HG03108 (cell line): ENCODE measurements around the gene EXOSC6.
"Not testable (repeated sequence)": the region's sequence is repeated elsewhere in the genome, so short reads cannot be mapped to it uniquely, and the experiment has no call there.

Experiments used
- ATAC-seq: cut with Tn5 transposase; IDR thresholded peaks from one replicate; pipeline ENCODE4 v1.9.1; 2021; ENCODE audit warnings: moderate library complexity; ENCODE audit not compliant: unreplicated experiment

Gene EXOSC6

GRCh38 chr16:70251629-70252354 lies at the start of gene EXOSC6:
Gene EXOSC6, minus strand, starts transcription at chr16:70251940. Its CDS starts 40 bp downstream, at chr16:70251900.
- peak; percentile 88 for ATAC-seq

DNA sequence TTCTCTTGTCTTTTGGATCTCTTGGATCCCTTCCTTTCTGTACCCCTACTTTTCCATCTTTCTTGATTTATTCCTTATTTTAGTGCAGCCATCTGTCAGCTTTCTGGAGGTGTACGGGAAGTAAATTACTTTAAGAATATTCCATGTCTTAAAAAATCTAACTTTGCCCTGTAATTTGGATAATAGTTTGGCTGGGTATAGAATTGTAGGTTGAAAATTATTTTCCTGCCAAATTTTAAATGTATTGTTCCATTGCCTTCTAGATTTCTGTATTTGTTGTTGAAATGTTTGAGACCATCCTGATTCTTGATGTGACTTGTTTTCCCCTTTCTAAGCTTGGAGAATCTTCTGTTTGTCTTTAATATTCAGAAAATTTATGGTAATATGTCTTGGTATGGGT lies 49.4 kb upstream of the EXOSC6 start:
- no peak for ATAC-seq

GRCh38 chr16:70298988-70299938 lies 47.5 kb upstream of the EXOSC6 start, which contains the start of gene DDX19B:
Gene DDX19B, plus strand, starts transcription at chr16:70299186. Its CDS starts 112 bp downstream, at chr16:70299298.
- ATAC-seq, result peak; percentile 76

DNA sequence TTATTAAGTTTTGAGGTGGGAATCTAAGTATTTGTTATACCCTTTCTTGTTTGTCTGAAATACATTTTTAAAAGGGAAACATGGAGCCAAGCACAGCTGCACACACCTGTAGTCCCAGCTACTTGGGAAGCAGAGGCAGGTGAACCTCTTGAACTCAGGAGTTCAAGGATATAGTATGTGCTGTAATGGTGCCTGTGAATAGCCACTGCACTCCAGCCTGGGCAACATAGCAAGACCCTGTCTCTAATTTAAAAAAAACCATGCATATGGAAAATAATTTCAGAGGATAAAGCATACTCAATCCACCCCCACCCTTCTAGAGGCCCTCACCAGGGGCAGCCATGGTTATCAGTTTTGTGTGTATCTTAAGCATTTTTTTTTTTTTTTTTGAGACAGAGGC lies 43.9 kb upstream of the EXOSC6 start:
- no peak for ATAC-seq

GRCh38 chr16:70294385-70295025 lies 42.8 kb upstream of the EXOSC6 start:
- ATAC-seq, result no peak

DNA sequence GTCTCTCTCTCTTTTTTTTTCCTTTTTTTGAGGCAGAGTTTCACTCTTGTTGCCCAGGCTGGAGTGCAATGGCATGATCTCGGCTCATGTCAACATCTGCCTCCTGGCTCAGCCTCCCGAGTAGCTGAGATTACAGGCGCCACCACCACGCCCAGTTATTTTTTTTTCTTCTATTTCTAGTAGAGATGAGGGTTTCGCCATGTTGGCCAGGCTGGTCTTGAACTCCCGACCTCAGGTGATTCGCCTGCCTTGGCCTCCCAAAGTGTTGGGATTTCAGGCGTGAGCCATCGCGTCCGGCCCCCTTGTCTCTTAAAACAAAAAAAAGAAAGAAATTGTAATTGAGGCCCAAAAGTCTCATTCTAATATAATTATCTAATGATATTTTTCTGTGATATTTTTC lies 40.4 kb upstream of the EXOSC6 start:
- not testable (repeated sequence) for ATAC-seq

DNA sequence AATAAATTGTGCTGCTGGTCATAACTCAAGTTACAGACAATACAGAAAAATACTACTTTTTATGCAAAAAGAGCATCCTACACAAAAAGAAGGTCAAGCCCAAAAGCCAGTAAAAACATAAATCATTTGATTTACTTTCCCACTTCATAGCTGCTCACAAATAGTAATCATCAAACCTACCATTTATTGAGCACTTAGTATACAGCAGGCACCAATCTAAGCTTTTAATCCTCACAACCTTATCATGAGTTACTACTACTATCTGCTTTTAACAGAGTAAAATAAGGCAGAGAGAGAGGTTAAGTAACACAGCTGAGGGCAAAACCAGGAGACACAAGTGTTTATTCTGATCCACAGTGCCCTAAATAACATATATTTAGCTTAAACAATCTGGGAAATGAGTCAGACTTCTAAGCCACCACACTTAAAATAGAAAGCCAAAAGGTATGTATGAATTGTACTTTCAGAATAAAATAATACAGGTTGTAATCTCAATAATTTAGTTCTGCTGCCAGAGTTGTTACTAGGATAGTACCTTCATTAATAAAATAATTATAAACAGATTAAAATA lies 39.3 kb upstream of the EXOSC6 start:
- ATAC-seq, result no peak

DNA sequence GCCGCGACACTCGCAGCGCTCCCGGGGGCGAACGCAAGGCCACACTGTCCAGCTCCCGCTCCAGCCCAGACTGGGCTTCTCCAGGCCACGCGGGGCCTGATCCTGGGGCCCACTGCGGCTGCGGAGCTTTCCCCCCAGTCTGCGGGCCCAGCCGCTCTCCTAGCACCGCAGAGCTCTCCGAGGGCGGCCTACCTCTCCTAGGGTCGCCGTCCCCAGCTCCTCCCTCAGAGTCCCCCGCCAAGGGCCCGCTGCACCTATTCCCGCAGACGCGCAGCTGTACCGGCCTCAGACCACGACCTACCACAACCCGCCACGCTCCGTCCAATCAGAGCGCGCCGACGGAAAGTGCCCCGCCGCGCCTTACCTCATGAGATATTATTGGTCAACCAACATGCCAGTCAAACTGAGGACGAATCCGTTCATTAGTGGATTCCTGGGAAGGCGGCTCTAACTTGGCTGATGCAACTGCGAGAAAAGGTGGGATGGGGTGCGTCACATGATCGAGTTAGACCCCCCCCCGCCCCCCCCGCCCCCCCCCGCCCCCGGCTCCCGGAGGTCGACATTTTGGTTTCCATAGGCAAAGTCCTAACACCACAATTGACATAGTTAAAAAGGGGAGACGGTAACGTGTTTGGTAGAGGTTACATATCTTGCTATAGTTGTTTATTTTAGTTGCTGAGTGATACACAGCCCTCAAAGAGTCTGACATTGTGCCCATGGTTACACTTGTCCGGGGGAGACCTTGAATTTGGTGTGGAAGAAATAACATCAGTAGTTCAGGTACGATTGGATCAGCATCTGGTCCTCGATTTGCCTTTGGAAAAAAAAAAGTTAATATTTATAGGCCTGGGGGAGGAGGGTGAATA lies 37.7 kb upstream of the EXOSC6 start, which contains the start of gene AARS1:
Gene AARS1 (minus strand): TSS at position 278 of the 866 bp plus-strand sequence. CDS start 6,743 bp downstream, outside the sequence.
- ATAC-seq, result peak; percentile 98

DNA sequence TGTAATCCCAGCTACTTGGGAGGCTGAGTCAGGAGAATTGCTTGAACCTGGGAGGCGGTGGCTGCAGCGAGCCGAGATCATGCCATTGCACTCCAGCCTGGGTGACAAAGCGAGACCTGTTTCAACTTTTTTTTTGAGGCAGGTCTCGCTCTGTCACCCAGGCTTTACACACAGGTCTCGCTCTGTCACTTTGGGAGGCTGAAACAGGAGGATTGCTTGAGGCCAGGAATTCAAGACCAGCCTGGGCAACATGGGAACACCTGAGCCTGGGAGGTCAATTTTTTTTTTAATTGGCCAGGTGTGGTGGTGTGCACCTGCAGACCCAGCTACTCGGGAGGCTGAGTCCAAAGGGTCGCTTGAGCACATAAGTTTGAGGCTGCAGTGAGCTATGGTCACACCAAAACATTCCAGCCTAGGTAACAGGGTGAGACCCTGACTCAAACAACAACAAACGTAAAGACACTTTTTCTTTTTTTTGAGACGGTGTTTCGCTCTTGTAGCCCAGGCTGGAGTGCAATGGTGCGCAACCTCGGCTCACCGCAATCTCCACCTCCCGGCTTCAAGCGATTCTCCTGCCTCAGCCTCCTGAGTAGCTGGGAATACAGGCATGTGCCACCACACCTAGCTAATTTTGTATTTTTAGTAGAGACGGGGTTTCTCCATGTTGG lies 35.7 kb upstream of the EXOSC6 start:
- ATAC-seq, result not testable (repeated sequence)

DNA sequence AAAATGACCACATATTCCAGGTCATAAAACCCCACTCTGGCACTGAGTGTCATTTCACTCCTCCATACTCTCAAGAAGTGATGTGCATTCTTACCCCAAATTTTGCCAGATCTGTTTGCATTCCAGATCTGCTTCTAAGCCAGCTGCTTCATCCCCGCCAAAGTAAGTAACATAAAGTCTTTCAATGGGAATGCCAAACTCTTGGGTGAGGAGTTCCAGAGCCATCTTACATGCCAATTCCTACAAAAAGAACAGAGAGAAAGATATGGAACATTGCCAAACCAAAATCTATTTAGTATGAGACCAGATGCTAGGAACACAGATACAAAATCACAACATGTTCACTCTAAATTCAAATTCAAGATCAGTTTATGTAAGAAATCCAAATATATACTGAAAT lies 24.7 kb upstream of the EXOSC6 start:
- no peak for ATAC-seq

GRCh38 chr16:70271696-70272095 lies 20.0 kb upstream of the EXOSC6 start:
- ATAC-seq, result no peak

DNA sequence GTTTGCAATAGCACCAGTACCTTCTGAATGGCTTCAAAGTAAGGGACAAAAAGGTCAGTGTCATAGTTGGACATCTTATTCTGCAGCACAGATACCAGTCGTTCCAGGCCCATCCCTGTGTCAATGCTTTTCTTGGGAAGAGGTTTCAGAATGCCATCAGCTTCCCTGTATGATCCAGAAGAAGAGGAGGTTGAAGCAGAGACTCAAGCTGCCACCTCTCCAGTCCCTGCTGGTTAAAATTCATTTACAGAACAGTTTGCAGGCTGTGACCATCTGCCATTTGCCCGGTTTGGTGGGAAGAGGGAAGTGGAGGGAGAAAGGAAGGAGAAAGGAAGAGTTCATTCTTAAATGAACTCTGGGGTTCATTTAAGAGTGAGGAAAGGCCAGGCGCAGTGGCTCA lies 18.4 kb upstream of the EXOSC6 start:
- no peak for ATAC-seq

DNA sequence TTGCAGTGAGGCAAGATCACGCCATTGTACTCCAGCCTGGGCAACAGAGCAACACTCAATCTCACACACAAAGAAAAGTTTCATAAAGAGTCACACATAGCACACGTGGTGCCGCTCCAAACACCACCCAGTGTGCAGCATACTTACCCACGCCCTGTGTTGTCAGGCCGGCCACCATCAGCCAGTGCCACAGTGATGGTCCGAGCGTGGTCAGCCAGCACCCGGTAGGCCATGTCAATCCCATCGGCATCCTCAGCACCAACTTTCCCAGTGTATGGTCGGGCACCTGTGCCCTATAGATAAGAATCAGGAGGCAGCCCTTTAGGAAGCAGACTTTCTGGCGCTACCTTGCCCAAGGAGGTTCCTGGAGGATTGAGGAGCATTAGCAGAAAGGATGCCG lies 17.7 kb upstream of the EXOSC6 start:
- ATAC-seq, result no peak

- ATAC-seq, result not testable (repeated sequence)
Observed at GRCh38 chr16:70267922-70268321, 16.2 kb upstream of the EXOSC6 start.

- ATAC-seq, result no peak
Observed at GRCh38 chr16:70267516-70267915, 15.8 kb upstream of the EXOSC6 start.

DNA sequence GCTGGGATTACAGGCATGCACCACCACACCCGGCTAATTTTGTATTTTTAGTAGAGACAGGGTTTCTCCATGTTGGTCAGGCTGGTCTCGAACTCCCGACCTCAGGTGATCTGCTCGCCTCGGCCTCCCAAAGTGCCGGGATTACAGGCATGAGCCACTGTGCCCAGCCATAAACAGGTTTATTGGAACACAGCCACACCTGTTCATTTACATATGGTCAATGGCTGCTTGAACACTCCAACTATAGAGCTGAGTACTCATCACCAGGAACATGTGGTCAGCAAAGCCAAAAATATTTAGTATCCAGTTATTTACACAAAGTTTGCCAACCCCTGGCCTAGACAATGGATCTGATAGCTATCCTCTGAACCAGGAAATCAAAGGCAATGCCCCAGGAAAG lies 8.2 kb upstream of the EXOSC6 start:
- not testable (repeated sequence) for ATAC-seq

DNA sequence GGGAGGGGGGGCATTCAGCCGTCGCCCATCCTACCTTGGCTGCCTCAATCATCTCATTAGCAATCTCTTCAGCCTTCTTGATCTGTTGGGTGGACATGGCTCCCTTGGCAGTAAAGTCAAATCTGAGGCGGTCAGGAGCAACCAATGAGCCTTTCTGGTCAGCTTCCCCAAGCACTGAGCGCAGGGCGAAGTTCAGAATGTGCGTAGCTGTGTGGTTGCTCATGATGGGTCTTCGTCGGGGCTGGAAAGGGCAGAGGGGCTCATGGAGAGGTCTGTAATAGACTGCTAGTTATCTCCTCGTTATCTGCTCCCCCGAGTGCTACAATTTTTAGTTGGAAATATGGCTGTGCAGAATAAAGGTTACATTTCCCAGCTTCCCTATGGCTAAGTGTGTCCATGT lies 7.2 kb upstream of the EXOSC6 start:
- no peak for ATAC-seq

GRCh38 chr16:70258065-70258464 lies 6.3 kb upstream of the EXOSC6 start:
- ATAC-seq, result no peak

GRCh38 chr16:70257391-70257790 lies 5.7 kb upstream of the EXOSC6 start:
- ATAC-seq, result no peak
